GM18526 (cell line): ENCODE measurements around the gene SIMC1.

ENCODE experiments used
- POLR2A ChIP-seq: IDR thresholded peaks from 3 replicates; pipeline ENCODE4 v1.6.1; 2011; ENCODE audit not compliant: insufficient read length; ENCODE audit errors: extremely low read depth

SIMC1 gene

GRCh38 chr5:176366232-176366894 lies 128.1 kb downstream of the SIMC1 start:
- TF ChIP-seq POLR2A, result no peak

GRCh38 chr5:176368726-176369125 lies 130.5 kb downstream of the SIMC1 start:
- TF ChIP-seq POLR2A, result no peak

DNA sequence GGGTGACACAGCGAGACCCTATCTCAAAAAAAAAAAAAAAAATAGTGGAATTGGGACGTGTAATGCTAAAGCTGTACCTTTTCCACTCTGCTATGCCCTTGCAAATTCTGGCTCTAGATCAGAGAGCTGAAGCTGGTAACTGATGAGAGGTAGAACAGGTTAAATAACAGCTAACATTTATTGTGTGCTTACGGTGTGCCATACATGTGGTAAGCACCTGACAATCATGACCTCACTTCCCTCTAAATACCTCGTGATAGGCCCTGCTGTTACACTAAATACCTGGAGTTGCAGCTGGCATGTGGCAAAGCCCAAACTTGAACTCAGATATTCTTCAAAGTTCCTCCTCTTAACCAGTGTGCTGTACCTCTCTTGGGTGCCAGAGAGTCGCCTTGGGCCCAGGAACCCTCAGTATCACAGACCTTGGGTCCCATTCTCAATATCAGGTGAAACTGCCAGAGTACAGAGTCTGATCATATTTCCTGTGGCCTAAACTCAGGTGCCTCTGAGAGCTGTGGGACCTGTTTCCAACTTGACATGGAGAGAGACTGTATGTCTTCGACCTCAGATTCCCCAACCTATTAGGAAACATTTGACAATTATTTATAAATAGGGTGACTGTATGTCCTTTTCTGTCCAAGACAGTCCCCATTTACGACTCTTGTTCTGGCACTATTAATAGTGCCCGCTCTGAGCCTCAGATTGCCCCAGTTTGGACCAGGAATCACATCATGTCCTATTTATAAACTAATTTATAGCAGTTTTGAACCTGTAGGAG lies 131.9 kb downstream of the SIMC1 start:
- TF ChIP-seq POLR2A, result no peak

- no peak for TF ChIP-seq POLR2A
Measured at GRCh38 chr5:176371621-176372539, 133.7 kb downstream of the SIMC1 start.

- TF ChIP-seq POLR2A, result no peak
Measured at GRCh38 chr5:176373100-176373818, 135.0 kb downstream of the SIMC1 start.

DNA sequence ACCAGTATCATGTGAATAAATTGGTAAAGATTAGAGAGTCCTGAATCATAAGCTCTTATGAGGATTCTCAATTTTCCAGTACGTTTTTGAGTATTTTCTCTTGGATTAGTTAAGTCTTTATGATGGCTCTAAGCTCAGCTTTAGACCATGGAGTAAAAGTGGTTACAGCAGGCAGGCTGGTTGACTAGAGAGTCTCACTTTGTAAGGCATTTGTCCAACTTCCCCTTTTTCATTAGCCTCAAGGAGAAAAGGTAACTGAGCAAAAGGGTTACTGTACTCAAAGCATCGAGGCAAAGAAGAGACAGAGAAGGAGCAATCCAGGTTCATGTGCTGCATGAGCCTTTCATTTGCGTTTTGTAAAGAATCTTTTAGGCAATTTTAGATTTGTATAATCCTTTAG lies 141.7 kb downstream of the SIMC1 start:
- TF ChIP-seq POLR2A, result no peak

DNA sequence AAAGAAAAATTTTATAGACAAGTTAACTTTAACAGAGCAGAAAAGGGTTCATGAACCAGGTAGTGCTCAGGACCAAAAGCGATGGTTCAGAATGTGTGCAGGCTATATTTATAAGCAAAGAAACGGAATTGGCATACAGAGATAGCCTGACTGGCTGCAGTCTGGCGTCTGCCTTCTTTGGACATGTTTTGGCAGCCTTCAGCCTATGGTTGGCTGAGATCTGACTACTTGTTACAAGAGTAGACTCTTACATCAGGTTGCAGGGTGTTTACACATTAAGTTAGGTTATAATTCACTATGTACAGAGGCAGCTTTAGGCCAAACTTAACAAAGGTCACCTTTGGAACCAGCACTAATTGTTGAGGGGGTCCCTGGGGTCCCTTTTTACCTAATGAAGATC lies 143.2 kb downstream of the SIMC1 start:
- TF ChIP-seq POLR2A, result no peak

DNA sequence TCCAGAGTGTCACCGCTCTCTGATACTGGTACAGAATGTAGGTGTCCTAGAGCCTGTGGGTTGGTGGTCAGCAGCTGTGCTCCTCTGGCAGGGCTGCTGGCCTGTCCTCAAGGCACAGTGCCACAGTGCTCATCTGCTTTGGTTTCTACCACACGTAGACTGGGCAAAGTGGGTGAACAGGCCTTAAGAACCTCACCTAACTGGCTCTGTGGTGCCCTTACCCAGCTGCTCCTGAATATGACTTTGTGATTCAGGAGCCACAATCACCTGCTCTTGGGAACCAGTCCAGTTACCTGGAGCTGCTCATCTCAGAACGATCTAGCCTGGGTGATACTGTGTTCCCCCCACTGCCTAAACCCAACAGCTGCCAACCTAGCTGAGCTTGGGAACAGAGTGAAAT lies 143.8 kb downstream of the SIMC1 start:
- no peak for TF ChIP-seq POLR2A

DNA sequence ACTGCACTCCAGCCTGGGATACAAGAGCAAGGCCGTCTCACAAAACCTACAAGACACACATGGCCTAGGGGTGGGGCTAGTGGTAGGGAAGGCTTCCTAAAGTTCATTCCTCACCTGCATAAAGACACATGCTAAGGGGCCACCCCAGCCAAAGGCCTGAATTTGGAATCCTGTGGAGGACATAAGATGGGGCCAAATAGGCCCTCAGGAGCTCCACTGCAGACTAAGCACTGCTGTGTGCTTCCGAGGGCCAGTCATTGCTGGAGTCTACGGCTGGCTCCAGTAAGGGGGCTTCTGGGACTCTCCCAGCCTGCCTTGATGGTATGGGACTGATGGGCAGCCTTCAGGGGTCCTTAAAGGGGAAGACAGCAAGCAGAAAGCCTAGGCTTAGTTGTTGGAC lies 144.5 kb downstream of the SIMC1 start:
- no peak for TF ChIP-seq POLR2A

DNA sequence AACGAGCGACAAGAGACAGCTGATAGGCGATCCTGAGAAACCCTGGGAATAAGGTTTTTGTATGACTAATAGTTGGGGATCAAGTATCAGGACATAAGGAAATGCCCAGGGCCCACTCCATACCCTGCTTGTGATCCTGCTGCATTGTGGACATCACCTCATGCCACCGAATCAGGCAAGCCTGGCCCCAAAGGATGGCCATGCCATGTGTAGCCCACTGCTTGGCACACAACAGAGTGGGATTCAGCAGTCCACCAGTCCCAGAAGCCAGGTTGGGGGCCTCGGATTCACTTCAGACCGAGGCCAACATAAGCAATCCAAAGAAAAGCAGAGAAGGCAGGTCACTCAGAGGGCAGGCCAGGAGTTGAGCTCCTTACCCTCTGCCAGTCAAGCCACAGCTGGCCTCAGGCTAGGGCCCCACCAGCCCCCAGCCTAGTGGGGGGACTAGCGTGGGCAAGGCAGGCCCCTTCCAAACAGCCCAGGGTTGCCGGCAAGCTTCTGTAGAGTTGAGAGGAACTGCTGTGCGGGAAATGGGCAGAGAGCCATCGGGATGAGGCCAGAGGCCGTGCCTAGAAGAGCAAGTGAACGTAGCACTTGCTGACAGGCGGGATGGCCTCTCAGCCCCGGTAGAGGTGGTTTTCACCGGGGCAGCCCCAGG lies 145.2 kb downstream of the SIMC1 start:
- no peak for TF ChIP-seq POLR2A

- no peak for TF ChIP-seq POLR2A
Measured at GRCh38 chr5:176383961-176384360, 145.7 kb downstream of the SIMC1 start.

DNA sequence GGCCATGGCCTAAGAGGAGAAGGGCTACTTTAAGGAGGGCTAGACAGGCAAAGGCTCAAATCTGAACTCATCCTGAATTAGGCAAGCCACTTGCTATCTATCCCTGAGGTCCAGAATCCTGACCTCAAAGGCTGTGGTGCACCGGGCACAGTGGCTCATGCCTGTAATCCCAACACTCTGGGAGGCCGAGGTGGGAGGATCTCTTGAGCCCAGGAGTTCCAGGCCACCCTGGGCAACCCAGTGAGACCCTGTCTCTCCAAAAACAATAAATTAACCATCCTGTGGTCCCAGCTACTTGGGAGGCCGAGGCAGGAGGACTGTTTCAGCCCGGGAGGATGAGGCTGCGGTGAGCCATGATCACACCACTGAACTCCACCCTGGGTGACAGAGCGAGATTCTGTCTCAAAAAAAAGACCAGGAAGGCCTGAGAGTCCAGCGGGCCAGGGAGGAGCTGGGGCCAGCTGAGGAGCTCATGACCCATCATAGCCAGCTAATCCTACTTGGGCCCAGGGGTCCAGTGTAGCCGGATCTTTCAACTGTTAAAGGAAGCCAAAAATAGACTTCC lies 146.2 kb downstream of the SIMC1 start:
- no peak for TF ChIP-seq POLR2A

GRCh38 chr5:176384991-176385390 lies 146.8 kb downstream of the SIMC1 start:
- TF ChIP-seq POLR2A, result no peak

- no peak for TF ChIP-seq POLR2A
Measured at GRCh38 chr5:176386491-176386890, 148.3 kb downstream of the SIMC1 start.

- TF ChIP-seq POLR2A, result no peak
Measured at GRCh38 chr5:176387384-176387925, 149.2 kb downstream of the SIMC1 start.
